Activated naive CD8-positive, alpha-beta T cell treated with anti-CD3 and anti-CD28 coated beads, Interleukin-2, amount 50 U/mL, for 24 hours (primary cell): ENCODE data around the gene TIMM8B.
A peak's percentile ranks its signal among the peaks of the same experiment; 100 is the strongest.
"Not testable (repeated sequence)": the region's sequence is repeated elsewhere in the genome, so short reads cannot be mapped to it uniquely, and the experiment has no call there.

Experiments
- ATAC-seq: fragments of 150-1000 bp; cut with Tn5 transposase; one replicate; pipeline ENCODE4 v1.10.0; 2021
- DNase-seq: peaks from one replicate; pipeline ENCODE4 v3.0.0; 2021
- H3K27ac Mint-ChIP-seq: one replicate; pipeline ENCODE4 v1.8.0; 2021; ENCODE audit warnings: mild to moderate bottlenecking, mixed read lengths
- H3K27me3 Mint-ChIP-seq: one replicate; pipeline ENCODE4 v1.8.0; 2021; ENCODE audit warnings: mixed read lengths
- H3K36me3 Mint-ChIP-seq: one replicate; pipeline ENCODE4 v1.8.0; 2021; ENCODE audit warnings: low read depth, mixed read lengths
- H3K4me1 Mint-ChIP-seq: one replicate; pipeline ENCODE4 v1.8.0; 2021; ENCODE audit warnings: mixed read lengths
- H3K4me3 Mint-ChIP-seq: one replicate; pipeline ENCODE4 v1.8.0; 2021; ENCODE audit warnings: mild to moderate bottlenecking, moderate library complexity, mixed read lengths
- H3K9me3 Mint-ChIP-seq: one replicate; pipeline ENCODE4 v1.8.0; 2021; ENCODE audit warnings: mixed read lengths

The TIMM8B gene

GRCh38 chr11:112048256-112048655 is 38.3 kb downstream of the TIMM8B start:
- not testable (repeated sequence) for H3K27me3 Mint-ChIP-seq, DNase-seq, H3K4me3 Mint-ChIP-seq, ATAC-seq, H3K9me3 Mint-ChIP-seq
- H3K27ac Mint-ChIP-seq: peak overlapping the region; percentile 26
- peaks cover 22% of the 10 kb centered on the region for H3K4me1 Mint-ChIP-seq
- peaks cover 75% of the 10 kb centered on the region for H3K36me3 Mint-ChIP-seq

DNA sequence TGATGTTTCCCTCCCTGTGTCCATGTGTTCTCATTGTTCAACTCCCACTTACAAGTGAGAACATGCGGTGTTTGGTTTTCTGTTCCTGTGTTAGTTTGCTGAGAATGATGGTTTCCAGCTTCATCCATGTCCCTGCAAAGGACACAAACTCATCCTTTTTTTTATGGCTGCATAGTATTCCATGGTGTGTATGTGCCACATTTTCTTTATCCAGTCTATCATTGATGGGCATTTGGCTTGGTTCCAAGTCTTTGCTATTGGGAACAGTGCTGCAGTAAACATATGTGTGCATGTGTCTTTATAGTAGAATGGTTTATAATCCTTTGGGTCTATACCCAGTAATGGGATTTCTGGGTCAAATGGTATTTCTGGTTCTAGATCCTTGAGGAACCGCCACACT is 39.9 kb downstream of the TIMM8B start:
- not testable (repeated sequence) for H3K27me3 Mint-ChIP-seq, ATAC-seq, DNase-seq, H3K4me3 Mint-ChIP-seq, H3K9me3 Mint-ChIP-seq
- Mint-ChIP-seq H3K4me1 (peaks cover 35% of the 10 kb centered on the region), H3K36me3 (peaks cover 76% of the 10 kb centered on the region), H3K27ac (peak overlapping the region; percentile 7)

- no peak overlapping the region for H3K4me3 Mint-ChIP-seq
- H3K4me1 Mint-ChIP-seq: peaks cover 37% of the 10 kb centered on the region
- no peaks in the 10 kb centered on the region for H3K27me3 Mint-ChIP-seq
- no peaks in the 10 kb centered on the region for H3K9me3 Mint-ChIP-seq
- no peak for ATAC-seq
- H3K36me3 Mint-ChIP-seq: peaks cover 70% of the 10 kb centered on the region
- no peak for DNase-seq
- no peak overlapping the region for H3K27ac Mint-ChIP-seq
Measured at GRCh38 chr11:112044961-112045360, 41.6 kb downstream of the TIMM8B start.

DNA sequence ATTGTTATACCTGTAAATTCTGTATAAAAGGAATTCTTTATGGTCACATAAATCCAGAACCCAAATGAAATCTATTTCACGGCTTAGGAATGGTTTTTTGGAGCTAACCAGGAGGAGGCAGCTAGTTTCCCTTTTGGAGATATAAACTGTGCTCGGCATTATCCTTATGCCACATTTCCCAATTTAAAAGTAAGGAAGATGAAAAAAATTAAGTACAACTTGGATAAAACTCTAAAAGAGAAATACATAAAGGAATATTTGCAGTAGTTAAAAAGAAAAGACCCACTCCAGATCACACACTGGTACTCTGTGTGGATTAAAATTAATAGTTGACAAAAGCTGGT is 43.6 kb downstream of the TIMM8B start:
- DNase-seq: no peak
- no peak overlapping the region for H3K4me3 Mint-ChIP-seq
- H3K27ac Mint-ChIP-seq: peak overlapping the region; percentile 59
- no peak for ATAC-seq
- peaks cover 68% of the 10 kb centered on the region for H3K36me3 Mint-ChIP-seq
- H3K27me3 Mint-ChIP-seq: no peaks in the 10 kb centered on the region
- H3K4me1 Mint-ChIP-seq: peaks cover 22% of the 10 kb centered on the region
- H3K9me3 Mint-ChIP-seq: no peaks in the 10 kb centered on the region

- ATAC-seq (no peak), DNase-seq (no peak)
- H3K27ac Mint-ChIP-seq: peak overlapping the region; percentile 59
- H3K27me3 Mint-ChIP-seq: no peaks in the 10 kb centered on the region
- no peak overlapping the region for H3K4me3 Mint-ChIP-seq
- H3K4me1 Mint-ChIP-seq: peaks cover 19% of the 10 kb centered on the region
- no peaks in the 10 kb centered on the region for H3K9me3 Mint-ChIP-seq
- H3K36me3 Mint-ChIP-seq: peaks cover 64% of the 10 kb centered on the region
Measured at GRCh38 chr11:112042161-112042960, 44.2 kb downstream of the TIMM8B start.

GRCh38 chr11:112037527-112037926 is 49.0 kb downstream of the TIMM8B start:
- H3K27me3 Mint-ChIP-seq: no peaks in the 10 kb centered on the region
- peaks cover 41% of the 10 kb centered on the region for H3K36me3 Mint-ChIP-seq
- ATAC-seq: no peak
- DNase-seq: no peak
- no peak overlapping the region for H3K4me3 Mint-ChIP-seq
- H3K27ac Mint-ChIP-seq: no peak overlapping the region
- H3K4me1 Mint-ChIP-seq: peaks cover 14% of the 10 kb centered on the region
- H3K9me3 Mint-ChIP-seq: no peaks in the 10 kb centered on the region
